ENCODE data around the gene MRPS6.

MRPS6 gene

DNA sequence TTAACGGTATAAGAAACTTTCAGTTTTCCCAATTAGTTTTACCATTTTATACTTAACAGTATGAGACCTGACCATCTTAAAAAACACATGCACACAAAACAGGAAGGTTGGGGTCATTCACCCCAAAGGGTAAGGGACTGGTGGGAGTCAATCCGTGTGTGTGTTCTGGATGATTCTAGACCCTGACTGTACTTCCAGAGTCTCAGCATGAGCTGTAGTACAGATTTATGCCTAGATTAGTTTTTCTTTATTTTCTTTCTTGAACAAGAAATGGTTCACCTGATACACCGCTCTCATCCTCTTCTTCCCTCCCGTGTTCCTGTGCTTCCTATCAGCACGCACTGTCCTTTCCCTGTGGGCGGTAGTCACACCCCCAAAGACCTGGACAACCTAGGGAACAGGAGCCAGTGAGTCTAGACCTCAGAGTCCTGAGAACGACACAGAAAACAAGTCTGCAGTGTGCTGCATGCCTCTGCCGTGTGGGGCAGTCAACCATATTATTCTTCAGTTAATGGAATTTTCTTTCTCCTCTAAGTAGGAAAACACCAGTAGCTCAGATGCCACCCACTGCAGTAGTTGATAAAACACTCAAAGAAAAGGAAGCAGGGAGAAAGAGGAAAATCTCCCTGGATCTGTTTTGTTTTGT lies 38.9 kb upstream of the MRPS6 start:
- TF ChIP-seq CTCF (IDR thresholded peaks at IDR 0.05; ENCODE audit: low read depth, low read length, missing control alignments), result peak; percentile 2
- DNase-seq (ENCODE audit: low read depth), result no peak
- no peak overlapping the region for H3K4me3 ChIP-seq (ENCODE audit: low read depth, low read length)

DNA sequence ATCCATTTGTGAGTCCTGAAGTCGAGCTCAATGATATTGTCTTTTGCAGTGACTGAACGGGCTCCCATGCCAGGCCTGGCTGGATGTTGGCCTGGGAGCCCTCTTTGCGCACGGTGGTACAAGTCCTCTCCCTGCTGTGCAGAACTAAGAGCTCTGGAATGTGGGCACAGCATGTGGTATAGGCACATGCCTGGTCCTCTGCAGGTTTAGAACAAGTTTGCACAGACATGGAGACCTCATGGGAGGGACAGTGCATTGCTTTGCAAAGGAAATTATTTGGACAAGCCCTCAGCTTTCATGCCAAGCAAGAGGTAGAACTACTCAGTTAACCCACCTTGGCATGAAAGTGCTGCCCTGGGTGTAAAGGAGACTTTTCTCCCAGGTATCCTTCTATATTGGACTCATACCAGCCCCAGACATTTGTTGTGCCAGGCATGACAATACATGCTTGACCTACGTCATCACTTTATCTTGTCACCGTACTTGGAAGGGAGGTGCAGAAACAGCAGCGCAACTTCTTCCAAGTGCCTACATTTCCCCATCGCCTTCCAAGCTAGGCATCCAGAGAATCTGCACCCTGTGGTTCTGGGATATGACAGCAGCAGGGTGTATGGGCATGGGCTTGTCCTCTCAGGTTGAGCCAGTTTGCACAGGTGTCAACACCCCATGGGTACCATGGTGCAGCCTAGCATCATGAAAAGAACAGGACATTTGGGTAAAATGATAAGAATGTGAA lies 37.6 kb upstream of the MRPS6 start:
- no peak for DNase-seq (ENCODE audit: low read depth)
- TF ChIP-seq CTCF (IDR thresholded peaks at IDR 0.05; ENCODE audit: low read depth, low read length, missing control alignments), result no peak
- H3K4me3 ChIP-seq (ENCODE audit: low read depth, low read length), result no peak overlapping the region

GRCh38 chr21:34037009-34037795 lies 36.2 kb upstream of the MRPS6 start:
- no peak for TF ChIP-seq CTCF (IDR thresholded peaks at IDR 0.05; ENCODE audit: low read depth, low read length, missing control alignments)
- H3K4me3 ChIP-seq (ENCODE audit: low read depth, low read length), result no peak overlapping the region
- DNase-seq (ENCODE audit: low read depth), result no peak

GRCh38 chr21:34039678-34040382 lies 33.5 kb upstream of the MRPS6 start:
- DNase-seq (ENCODE audit: low read depth), result no peak
- TF ChIP-seq CTCF (IDR thresholded peaks at IDR 0.05; ENCODE audit: low read depth, low read length, missing control alignments), result no peak
- no peak overlapping the region for H3K4me3 ChIP-seq (ENCODE audit: low read depth, low read length)

- no peak overlapping the region for H3K4me3 ChIP-seq (ENCODE audit: low read depth, low read length)
- no peak for TF ChIP-seq CTCF (IDR thresholded peaks at IDR 0.05; ENCODE audit: low read depth, low read length, missing control alignments)
- no peak for DNase-seq (ENCODE audit: low read depth)
Observed at GRCh38 chr21:34042735-34043134, 30.6 kb upstream of the MRPS6 start.

GRCh38 chr21:34043333-34043732 lies 30.0 kb upstream of the MRPS6 start:
- TF ChIP-seq CTCF (IDR thresholded peaks at IDR 0.05; ENCODE audit: low read depth, low read length, missing control alignments), result no peak
- H3K4me3 ChIP-seq (ENCODE audit: low read depth, low read length), result no peak overlapping the region
- no peak for DNase-seq (ENCODE audit: low read depth)

Measured in GM12864 (cell line).